K562 (cell line): ENCODE data around the gene FTO. TPM values are rescaled to one million over a fixed set of nuclear protein-coding genes. Genes with fewer than 3 reads are reported as not detected.

Experiments used
- ATAC-seq: fragments of 200-7000 bp; cut with Tn5 transposase; 3 replicates; pipeline ENCODE4 v1.9.1; 2020; ENCODE audit warnings: moderate library complexity
- BruUV-seq: library from RNA; stranded (reverse); fragments of 400-500 nt; replicated peaks from 2 replicates; lab custom pipeline; 2021; lab: Mats Ljungman, UMichigan
- CTCF ChIA-PET: fragments of 300-600 bp; formaldehyde crosslinking; extraction: SDS; loops from one replicate; lab custom pipeline; 2021; ENCODE audit warnings: low intra/inter-chr PET ratio; lab: Yijun Ruan, JAX
- POLR2A ChIA-PET: fragments of 300-600, 350-650 bp; sonication (Branson Sonifier 250); formaldehyde crosslinking; extraction: SDS; loops from one replicate; lab custom pipeline; 2021; ENCODE audit warnings: antibody characterized with exemption, inconsistent platforms; lab: Yijun Ruan, JAX
- DNase-seq, 4 experiments: peaks; one replicate each; pipeline versions ENCODE4 v3.0.0 to v3.0.0-alpha.2; 2011 to 2018; ENCODE audit warnings: low spot score in 3 of 4, mixed read lengths in 3 of 4; ENCODE audit errors: extremely low read depth in 1 of 4
- FAIRE-seq: peaks from 2 replicates; lab custom pipeline; 2011; peaks lifted over from hg19 to GRCh38; lab: Jason Lieb, UNC
- H2AFZ ChIP-seq: 2 replicates; pipeline ENCODE4 v1.6.0; 2011; ENCODE audit warnings: low read depth, low read length, control low read depth, inconsistent platforms
- H3K27ac ChIP-seq: fragments of 200-600 bp; 3 replicates; pipeline ENCODE4 v1.8.0; 2011; ENCODE audit warnings: low read depth, mild to moderate bottlenecking, control low read depth, inconsistent platforms, low read length, moderate library complexity, mixed read lengths; ENCODE audit errors: extremely low read depth
- H3K27me3 ChIP-seq, 2 experiments: fragments of 300-600 bp in 1 of 2; 2 replicates in 1 of 2; 3 replicates in 1 of 2; pipeline versions ENCODE4 v1.6.0 to v1.8.0; 2011; ENCODE audit warnings: inconsistent platforms in 2 of 2, low read length in 2 of 2, mild to moderate bottlenecking in 1 of 2, mixed read lengths in 1 of 2, moderate library complexity in 1 of 2; ENCODE audit not compliant: control insufficient read depth in 2 of 2, insufficient read depth in 2 of 2
- H3K36me3 ChIP-seq: fragments of 300-600 bp; 3 replicates; pipeline ENCODE4 v1.8.0; 2011; ENCODE audit warnings: mild to moderate bottlenecking, low read length, inconsistent platforms; ENCODE audit not compliant: control insufficient read depth, insufficient read depth
- H3K4me1 ChIP-seq, 2 experiments: fragments of 200-600 bp in 1 of 2; replicated peaks in 1 of 2; 2 replicates in 1 of 2; 3 replicates in 1 of 2; pipeline versions ENCODE4 v1.5.1 to v1.8.0; 2011; ENCODE audit warnings: inconsistent platforms in 2 of 2, low read length in 2 of 2, mild to moderate bottlenecking in 1 of 2, mixed read lengths in 1 of 2, moderate library complexity in 1 of 2; ENCODE audit not compliant: control insufficient read depth in 2 of 2, insufficient read depth in 2 of 2
- H3K4me2 ChIP-seq: 2 replicates; pipeline ENCODE4 v1.6.1; 2011; ENCODE audit warnings: low read length, control low read depth, inconsistent platforms, mixed read lengths; ENCODE audit not compliant: insufficient read depth
- H3K4me3 ChIP-seq: fragments of 200-600 bp; sonication (generic), shearing (Covaris generic); 2 replicates; pipeline ENCODE4 v1.5.1; 2016; ENCODE audit warnings: control low read depth, inconsistent platforms
- H3K79me2 ChIP-seq: fragments of 200-600 bp; 3 replicates; pipeline ENCODE4 v1.8.0; 2011; ENCODE audit warnings: low read length, inconsistent platforms; ENCODE audit not compliant: control insufficient read depth, insufficient read depth
- H3K9ac ChIP-seq, 2 experiments: 2 replicates each; pipeline versions ENCODE4 v1.6.0 to v1.6.1; 2011; ENCODE audit warnings: low read depth in 2 of 2, low read length in 2 of 2, control low read depth in 1 of 2, inconsistent platforms in 1 of 2, mild to moderate bottlenecking in 1 of 2, mixed read lengths in 1 of 2; ENCODE audit not compliant: insufficient read depth in 1 of 2
- H3K9me1 ChIP-seq: one replicate; pipeline ENCODE4 v1.6.0; 2011; ENCODE audit warnings: inconsistent platforms, mild to moderate bottlenecking, low read length, moderate library complexity; ENCODE audit not compliant: control insufficient read depth, insufficient read depth
- H3K9me3 ChIP-seq: replicated peaks from 2 replicates; pipeline ENCODE4 v1.5.1; 2011; ENCODE audit warnings: low read depth, low read length, inconsistent platforms; ENCODE audit not compliant: control insufficient read depth, insufficient read depth
- H4K20me1 ChIP-seq: replicated peaks from 2 replicates; pipeline ENCODE4 v1.6.1; 2011; ENCODE audit warnings: low read length, inconsistent platforms, mixed read lengths; ENCODE audit not compliant: control insufficient read depth, insufficient read depth
- BRF2 ChIP-seq: IDR thresholded peaks from 3 replicates; pipeline ENCODE4 v1.6.1; 2011; ENCODE audit warnings: borderline replicate concordance, mild to moderate bottlenecking; ENCODE audit not compliant: insufficient read length, insufficient read depth
- HMBOX1 ChIP-seq: sonication (generic); IDR thresholded peaks from 2 replicates; pipeline ENCODE4 v1.6.1; 2016
- JUND ChIP-seq, 2 experiments: IDR thresholded peaks; 2 replicates in 1 of 2; 3 replicates in 1 of 2; pipeline ENCODE4 v1.6.1; 2011; ENCODE audit warnings: borderline replicate concordance in 2 of 2, low read depth in 2 of 2, low read length in 2 of 2, improper control_type of control experiment in 1 of 2, missing biosample characterization in 1 of 2, missing genetic modification characterization in 1 of 2, missing genetic modification reagents in 1 of 2
- MCM2 ChIP-seq: fragments of 450-650 bp; IDR thresholded peaks from 2 replicates; pipeline ENCODE4 v1.6.1; 2017; ENCODE audit warnings: low read depth, mild to moderate bottlenecking
- NR0B1 ChIP-seq: fragments of 450-650 bp; IDR thresholded peaks from one replicate; pipeline ENCODE4 v1.6.1; 2018; ENCODE audit warnings: mild to moderate bottlenecking, moderate library complexity; ENCODE audit not compliant: partially characterized antibody
- POU5F1 ChIP-seq: fragments of 150-350 bp; IDR thresholded peaks from 2 replicates; pipeline ENCODE4 v1.6.1; 2014; ENCODE audit warnings: borderline replicate concordance, low read length, low read depth, mild to moderate bottlenecking; ENCODE audit not compliant: partially characterized antibody
- RB1 ChIP-seq: fragments of 450-650 bp; IDR thresholded peaks from 2 replicates; pipeline ENCODE4 v1.6.1; 2017; ENCODE audit warnings: low read depth, mild to moderate bottlenecking
- RBM17 ChIP-seq: fragments of 200-400 bp; formaldehyde crosslinking; IDR thresholded peaks from 2 replicates; pipeline ENCODE4 v1.6.1; 2017; ENCODE audit warnings: low read depth, mild to moderate bottlenecking, low read length, borderline replicate concordance
- SIRT6 ChIP-seq: IDR thresholded peaks from one replicate; pipeline ENCODE4 v1.6.1; 2012; ENCODE audit warnings: low read depth, mild to moderate bottlenecking, control low read depth, inconsistent platforms, low read length, moderate library complexity
- SUPT5H ChIP-seq: fragments of 450-650 bp; IDR thresholded peaks from 2 replicates; pipeline ENCODE4 v1.6.1; 2016
- THRB ChIP-seq: fragments of 450-650 bp; formaldehyde crosslinking; conservative IDR thresholded peaks from 2 replicates; pipeline ENCODE4 v1.4.0; 2022; ENCODE audit warnings: mild to moderate bottlenecking, missing genetic modification characterization
- ZNF280B ChIP-seq: fragments of 250-450 bp; sonication (Bioruptor Pico); IDR thresholded peaks from 2 replicates; pipeline ENCODE4 v1.5.1; 2021; ENCODE audit warnings: mild to moderate bottlenecking
- ZNF511 ChIP-seq: sonication (generic); formaldehyde crosslinking; IDR thresholded peaks from 2 replicates; pipeline ENCODE4 v1.8.0; 2022; ENCODE audit warnings: mild to moderate bottlenecking, missing genetic modification reagents
- WGBS: fragments of 100-300 bp; shearing (Covaris generic); methylation state at CpG from one replicate; pipeline ENCODE4 v1.1.6; 2016; ENCODE audit warnings: low coverage, mixed read lengths; ENCODE audit not compliant: insufficient coverage; ENCODE audit errors: missing lambda C conversion rate; 5-methylcytosine and 5-hydroxymethylcytosine counted together
- in situ Hi-C: fragments of 300-500 bp; cut with MboI; formaldehyde crosslinking; loops from 4 replicates; pipeline ENCODE4 v1.15.0; 2018; ENCODE audit warnings: inconsistent platforms, mixed read lengths
- intact Hi-C: fragments of 100-400 bp; cut with micrococcal nuclease; formaldehyde crosslinking; loops from 2 replicates; pipeline ENCODE4 v1.14.2; 2022
- polyA plus RNA-seq, 8 experiments: library from polyadenylated mRNA; depleted of rRNA in 4 of 8; stranded (reverse) in 5 of 8; unstranded in 3 of 8; fragments of >200 nt; fragmentation: Nextera tagmentation in 2 of 8; fragmentation: Illumina TruSeq in 1 of 8; extraction: Ambion mirVana in 2 of 8; extraction: Trizol in 1 of 8; gene quantifications; 2 replicates each; pipeline versions ENCODE4 v1.2.1 to v1.2.3, GENCODE V29; 2011 to 2014; ENCODE audit warnings: inconsistent platforms in 1 of 8, missing spikeins in 1 of 8
- total RNA-seq, 7 experiments: library from RNA; depleted of rRNA in 6 of 7; stranded (reverse); fragments of >200 nt in 6 of 7; fragmentation: Illumina TruSeq in 2 of 7; extraction: Trizol in 2 of 7; gene quantifications; 2 replicates each; pipeline versions ENCODE4 v1.2.1 to v1.2.3, GENCODE V29; 2011 to 2021; ENCODE audit warnings: low replicate concordance in 1 of 7

FTO gene
- total and polyA plus RNA-seq, 9 of the 15 experiments (the other 6 are each of a cell fraction or from before 2014, with no cell fraction given), result 11.3 to 27.7 (median 25.5) TPM

GRCh38 chr16:54040975-54041374 is 337.0 kb downstream of the FTO start:
- Histone ChIP-seq H3K79me2 (no peaks in the 10 kb centered on the region), H3K9me1 (no peaks in the 10 kb centered on the region), H2AFZ (no peak overlapping the region), H4K20me1 (no peaks in the 10 kb centered on the region), H3K27me3 (no peaks in the 10 kb centered on the region), H3K9ac (no peak overlapping the region), H3K4me1 (no peaks in the 10 kb centered on the region), H3K9me3 (no peaks in the 10 kb centered on the region), H3K4me3 (no peak overlapping the region), H3K27ac (no peak overlapping the region), H3K4me2 (no peak overlapping the region), H3K36me3 (no peaks in the 10 kb centered on the region)
- ATAC-seq, result no peak
- in situ Hi-C loops (no loop called here), intact Hi-C loops (no loop called here)
- no peak for DNase-seq
- no TSS peak for BruUV-seq
- ChIA-PET CTCF (no interaction called here), POLR2A (no interaction called here)
- no peak for FAIRE-seq
- WGBS, result 27% methylated on average over 6 of the region's 6 CpGs
- TF ChIP-seq POU5F1 (no peak), ZNF280B (CRISPR knock-in tag) (no peak), RBM17 (no peak), SUPT5H (no peak), BRF2 (no peak), SIRT6 (no peak), THRB (CRISPR knock-in tag) (no peak), MCM2 (no peak), ZNF511 (CRISPR knock-in tag) (no peak), RB1 (no peak), JUND (IDR thresholded peaks at IDR 0.05; ENCODE audit: borderline replicate concordance, low read depth, low read length) (no peak), JUND (tag; IDR thresholded peaks at IDR 0.05; ENCODE audit: borderline replicate concordance, low read depth, low read length) (no peak), HMBOX1 (no peak), NR0B1 (no peak)
